ENCODE data around the gene ESRRA. TPM values are rescaled to one million over a fixed set of nuclear protein-coding genes. Genes with fewer than 3 reads are reported as not detected.

ESRRA gene
- polyA plus RNA-seq, 1 donor (not counting 4 experiments of a cell fraction or from before 2014, with no cell fraction given): 20.8 TPM

GRCh38 chr11:64356498-64357411, 51.4 kb downstream of the ESRRA start:
- Histone ChIP-seq H3K4me1 (ENCODE audit: control insufficient read depth, extremely low read depth, insufficient read depth, low read length) (peaks cover 44% of the 10 kb centered on the region), H4K20me1 (ENCODE audit: control insufficient read depth, extremely low read depth, insufficient read depth, low read length) (peaks cover 6% of the 10 kb centered on the region), H3K36me3 (ENCODE audit: control insufficient read depth in 2 of 2, extremely low read depth in 1 of 2, insufficient read depth in 2 of 2, low read length in 2 of 2) (peaks cover 14 to 17% of the 10 kb centered on the region in 2 experiments), H3K79me2 (ENCODE audit: control insufficient read depth, insufficient read depth, low read length) (peaks cover 26% of the 10 kb centered on the region), H3K4me3 (ENCODE audit: control insufficient read depth in 2 of 3, extremely low read depth in 1 of 3, insufficient read depth in 2 of 3, low read depth in 1 of 3, low read length in 3 of 3) (no peak overlapping the region), H3K4me2 (ENCODE audit: control insufficient read depth, extremely low read depth, insufficient read depth, low read depth, low read length) (no peak overlapping the region), H3K9me1 (ENCODE audit: control insufficient read depth, extremely low read depth, insufficient read depth, low read length) (peaks cover 3% of the 10 kb centered on the region), H3K27ac (ENCODE audit: control insufficient read depth, insufficient read depth, low read length) (peak overlapping the region; percentile 88), H2AFZ (ENCODE audit: control insufficient read depth, low read length) (no peak overlapping the region), H3K9me3 (ENCODE audit: control insufficient read depth, low read depth, low read length) (no peaks in the 10 kb centered on the region), H3K27me3 (ENCODE audit: control insufficient read depth, extremely low read depth, insufficient read depth, low read length) (no peaks in the 10 kb centered on the region), H3K9ac (ENCODE audit: control insufficient read depth, extremely low read depth, insufficient read depth, low read length) (no peak overlapping the region)
- TF ChIP-seq EZH2 (IDR thresholded peaks at IDR 0.05; ENCODE audit: low read length): no peak
- TF ChIP-seq CTCF (optimal IDR thresholded peaks at IDR 0.05 in 1 of 3, IDR thresholded peaks at IDR 0.05 in 1 of 3, conservative IDR thresholded peaks at IDR 0.05 in 1 of 3; ENCODE audit: extremely low read depth in 1 of 3, insufficient read depth in 2 of 3, low read length in 3 of 3): peak in 2 of 3 experiments; percentile 51 to 57
- dilution Hi-C loops (cut with MboI; ENCODE audit: extremely low pct_ligation_motif_present, low sequenced_read_pairs): no loop called here
- DNase-seq (ENCODE audit: low read depth, low spot score) (no peak), FAIRE-seq (no peak)

- peaks cover 6% of the 10 kb centered on the region for H4K20me1 ChIP-seq (ENCODE audit: control insufficient read depth, extremely low read depth, insufficient read depth, low read length)
- no peak overlapping the region for H2AFZ ChIP-seq (ENCODE audit: control insufficient read depth, low read length)
- H3K9me1 ChIP-seq (ENCODE audit: control insufficient read depth, extremely low read depth, insufficient read depth, low read length): peaks cover 3% of the 10 kb centered on the region
- DNase-seq (ENCODE audit: low read depth, low spot score): no peak
- TF ChIP-seq EZH2 (IDR thresholded peaks at IDR 0.05; ENCODE audit: low read length) (no peak), CTCF (optimal IDR thresholded peaks at IDR 0.05 in 1 of 3, IDR thresholded peaks at IDR 0.05 in 1 of 3, conservative IDR thresholded peaks at IDR 0.05 in 1 of 3; ENCODE audit: extremely low read depth in 1 of 3, insufficient read depth in 2 of 3, low read length in 3 of 3) (no peak)
- dilution Hi-C loops (cut with MboI; ENCODE audit: extremely low pct_ligation_motif_present, low sequenced_read_pairs): no loop called here
- peak overlapping the region; percentile 88 for H3K27ac ChIP-seq (ENCODE audit: control insufficient read depth, insufficient read depth, low read length)
- peak overlapping the region; percentile 30 for H3K9ac ChIP-seq (ENCODE audit: control insufficient read depth, extremely low read depth, insufficient read depth, low read length)
- no peak for FAIRE-seq
- no peaks in the 10 kb centered on the region for H3K27me3 ChIP-seq (ENCODE audit: control insufficient read depth, extremely low read depth, insufficient read depth, low read length)
- peak overlapping the region; percentile 87 for H3K4me2 ChIP-seq (ENCODE audit: control insufficient read depth, extremely low read depth, insufficient read depth, low read depth, low read length)
- peaks cover 21 to 24% of the 10 kb centered on the region in 2 experiments for H3K36me3 ChIP-seq (ENCODE audit: control insufficient read depth in 2 of 2, extremely low read depth in 1 of 2, insufficient read depth in 2 of 2, low read length in 2 of 2)
- peaks cover 32% of the 10 kb centered on the region for H3K79me2 ChIP-seq (ENCODE audit: control insufficient read depth, insufficient read depth, low read length)
- no peak overlapping the region for H3K4me3 ChIP-seq (ENCODE audit: control insufficient read depth in 2 of 3, extremely low read depth in 1 of 3, insufficient read depth in 2 of 3, low read depth in 1 of 3, low read length in 3 of 3)
- no peaks in the 10 kb centered on the region for H3K9me3 ChIP-seq (ENCODE audit: control insufficient read depth, low read depth, low read length)
- peaks cover 44% of the 10 kb centered on the region for H3K4me1 ChIP-seq (ENCODE audit: control insufficient read depth, extremely low read depth, insufficient read depth, low read length)
Observed at GRCh38 chr11:64357446-64357845, 52.1 kb downstream of the ESRRA start.
